Upper lobe of right lung (tissue), 1 donor: ENCODE measurements around the gene KCNJ12. TPM values are rescaled to one million over a fixed set of nuclear protein-coding genes. Genes with fewer than 3 reads are reported as not detected.

Experiments used
- ATAC-seq: fragments of 200-7000 bp; cut with Tn5 transposase; one replicate; pipeline ENCODE4 v1.9.1; 2020; ENCODE audit warnings: mild to moderate bottlenecking, moderate library complexity
- DNase-seq: peaks from one replicate; pipeline ENCODE4 v3.0.0-alpha.2; 2020
- H3K27ac ChIP-seq: fragments of 200-600 bp; one replicate; pipeline ENCODE4 v1.8.0; 2022
- H3K27me3 ChIP-seq: fragments of 200-600 bp; one replicate; pipeline ENCODE4 v1.8.0; 2022; ENCODE audit warnings: mild to moderate bottlenecking
- H3K36me3 ChIP-seq: fragments of 200-600 bp; one replicate; pipeline ENCODE4 v1.8.0; 2022
- H3K4me1 ChIP-seq: fragments of 200-600 bp; one replicate; pipeline ENCODE4 v1.8.0; 2022
- H3K4me3 ChIP-seq: fragments of 200-600 bp; one replicate; pipeline ENCODE4 v1.8.0; 2022; ENCODE audit warnings: mild to moderate bottlenecking
- H3K9me3 ChIP-seq: fragments of 200-600 bp; one replicate; pipeline ENCODE4 v1.8.0; 2022
- intact Hi-C: fragments of 100-400 bp; cut with DNase I; formaldehyde crosslinking; loops from one replicate; pipeline ENCODE4 v1.11.0; 2022
- total RNA-seq: library from RNA; stranded (reverse); fragmentation: NEBNext Ultra II Directional; extraction: Animal tissue kit (Norgen Biotek cat#: 25700); gene quantifications from one replicate; pipeline ENCODE4 v1.2.1, GENCODE V29; 2021
- TF ChIP-seq, protein P1 (sequence below): fragments of 200-600 bp; IDR thresholded peaks from one replicate; pipeline ENCODE4 v1.8.0; 2022; ENCODE audit warnings: antibody characterized with exemption
- donor health status: DM: no; HTN: yes; CAD: no; lungs with severe emphysema.

The KCNJ12 gene
- total RNA-seq, 1 donor from 2014 or later, result 2.5 TPM

- H3K9me3 ChIP-seq, result no peaks in the 10 kb centered on the region
- H3K36me3 ChIP-seq, result no peaks in the 10 kb centered on the region
- TF ChIP-seq, protein P1, sequence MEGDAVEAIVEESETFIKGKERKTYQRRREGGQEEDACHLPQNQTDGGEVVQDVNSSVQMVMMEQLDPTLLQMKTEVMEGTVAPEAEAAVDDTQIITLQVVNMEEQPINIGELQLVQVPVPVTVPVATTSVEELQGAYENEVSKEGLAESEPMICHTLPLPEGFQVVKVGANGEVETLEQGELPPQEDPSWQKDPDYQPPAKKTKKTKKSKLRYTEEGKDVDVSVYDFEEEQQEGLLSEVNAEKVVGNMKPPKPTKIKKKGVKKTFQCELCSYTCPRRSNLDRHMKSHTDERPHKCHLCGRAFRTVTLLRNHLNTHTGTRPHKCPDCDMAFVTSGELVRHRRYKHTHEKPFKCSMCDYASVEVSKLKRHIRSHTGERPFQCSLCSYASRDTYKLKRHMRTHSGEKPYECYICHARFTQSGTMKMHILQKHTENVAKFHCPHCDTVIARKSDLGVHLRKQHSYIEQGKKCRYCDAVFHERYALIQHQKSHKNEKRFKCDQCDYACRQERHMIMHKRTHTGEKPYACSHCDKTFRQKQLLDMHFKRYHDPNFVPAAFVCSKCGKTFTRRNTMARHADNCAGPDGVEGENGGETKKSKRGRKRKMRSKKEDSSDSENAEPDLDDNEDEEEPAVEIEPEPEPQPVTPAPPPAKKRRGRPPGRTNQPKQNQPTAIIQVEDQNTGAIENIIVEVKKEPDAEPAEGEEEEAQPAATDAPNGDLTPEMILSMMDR, result no peak
- H3K4me3 ChIP-seq, result no peak overlapping the region
- ATAC-seq, result no peak
- DNase-seq, result no peak
- no peaks in the 10 kb centered on the region for H3K4me1 ChIP-seq
- H3K27me3 ChIP-seq, result no peaks in the 10 kb centered on the region
- intact Hi-C loops, result no loop called here
- H3K27ac ChIP-seq, result no peak overlapping the region
Measured at GRCh38 chr17:21359483-21359840, 16.7 kb upstream of the KCNJ12 start.

DNA sequence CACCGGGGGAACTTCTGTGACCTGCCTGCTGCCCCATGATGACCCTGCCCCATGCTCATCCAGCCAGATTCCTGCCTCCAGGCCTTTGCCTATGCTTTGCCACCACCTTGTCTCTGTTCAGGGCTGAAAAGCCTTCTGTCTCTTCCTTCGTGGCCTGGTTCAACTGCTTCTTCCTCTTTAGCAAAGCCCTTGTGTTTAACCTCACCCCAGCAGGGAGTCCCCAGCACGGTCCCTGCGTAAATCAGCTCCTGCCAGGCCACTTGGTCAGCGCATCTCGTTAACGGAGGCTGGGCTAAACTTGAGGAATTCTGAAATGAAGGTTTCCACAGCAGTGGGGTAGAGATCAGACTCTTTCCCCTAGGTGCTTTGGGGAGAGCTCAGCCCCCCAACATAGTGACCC lies 16.1 kb upstream of the KCNJ12 start:
- no peak overlapping the region for H3K27ac ChIP-seq
- TF ChIP-seq, protein P1, result no peak
- no peaks in the 10 kb centered on the region for H3K4me1 ChIP-seq
- H3K4me3 ChIP-seq, result no peak overlapping the region
- no peaks in the 10 kb centered on the region for H3K36me3 ChIP-seq
- no peak for DNase-seq
- H3K9me3 ChIP-seq, result no peaks in the 10 kb centered on the region
- H3K27me3 ChIP-seq, result no peaks in the 10 kb centered on the region
- ATAC-seq, result no peak
- intact Hi-C loops, result no loop called here

GRCh38 chr17:21361020-21361809 lies 14.9 kb upstream of the KCNJ12 start:
- Histone ChIP-seq H3K4me1 (no peaks in the 10 kb centered on the region), H3K27ac (no peak overlapping the region), H3K9me3 (no peaks in the 10 kb centered on the region), H3K36me3 (no peaks in the 10 kb centered on the region), H3K4me3 (no peak overlapping the region), H3K27me3 (no peaks in the 10 kb centered on the region)
- intact Hi-C loops, result no loop called here
- TF ChIP-seq, protein P1, result no peak
- ATAC-seq, result no peak
- no peak for DNase-seq

- Histone ChIP-seq H3K4me3 (no peak overlapping the region), H3K9me3 (no peaks in the 10 kb centered on the region), H3K27ac (no peak overlapping the region), H3K36me3 (no peaks in the 10 kb centered on the region), H3K27me3 (no peaks in the 10 kb centered on the region), H3K4me1 (no peaks in the 10 kb centered on the region)
- no peak for DNase-seq
- ATAC-seq, result no peak
- TF ChIP-seq, protein P1, result no peak
- intact Hi-C loops, result no loop called here
Measured at GRCh38 chr17:21362331-21362931, 13.7 kb upstream of the KCNJ12 start.

GRCh38 chr17:21363776-21364642 lies 12.1 kb upstream of the KCNJ12 start:
- no peaks in the 10 kb centered on the region for H3K9me3 ChIP-seq
- no peaks in the 10 kb centered on the region for H3K36me3 ChIP-seq
- ATAC-seq (no peak), DNase-seq (no peak)
- no peak overlapping the region for H3K4me3 ChIP-seq
- TF ChIP-seq, protein P1, result no peak
- intact Hi-C loops, result no loop called here
- H3K27me3 ChIP-seq, result no peaks in the 10 kb centered on the region
- no peaks in the 10 kb centered on the region for H3K4me1 ChIP-seq
- no peak overlapping the region for H3K27ac ChIP-seq
